ENCODE data around the gene ZNRD2.

GRCh38 chr11:65581928-65582327 lies 11.7 kb downstream of the ZNRD2 start:
- TF ChIP-seq CTCF (IDR thresholded peaks at IDR 0.05) (no peak), POLR2A (IDR thresholded peaks at IDR 0.05) (no peak)
